ENCODE results near the gene NUP133. TPM values are rescaled to one million over a fixed set of nuclear protein-coding genes. Genes with fewer than 3 reads are reported as not detected.

Gene NUP133
- total and polyA plus RNA-seq, 2 experiments from 2014 or later, result 29.5 to 65.4 TPM

DNA sequence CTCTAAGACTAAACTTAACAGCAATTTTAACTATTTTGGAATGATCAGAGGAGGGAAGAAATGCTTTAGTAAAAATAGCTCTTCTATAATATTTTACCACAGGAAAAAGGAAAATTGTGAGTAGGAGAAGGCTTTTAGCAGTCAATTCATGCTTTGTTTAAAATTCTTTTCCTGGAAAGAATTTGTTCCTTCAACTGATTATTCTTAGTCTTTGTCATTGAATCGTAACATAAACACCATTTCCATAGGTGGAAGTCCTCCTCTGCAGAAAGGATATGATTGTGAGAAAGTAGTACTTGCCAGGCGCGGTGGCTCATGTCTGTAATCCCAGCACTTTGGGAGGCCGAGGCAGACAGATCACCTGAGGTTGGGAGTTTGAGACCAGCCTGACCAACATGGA is 62.3 kb downstream of the NUP133 start:
- no peak overlapping the region for H3K27ac Mint-ChIP-seq
- H4K20me1 ChIP-seq (replicated peaks; ENCODE audit: insufficient read depth), result no peaks in the 10 kb centered on the region
- no peaks in the 10 kb centered on the region; the same call in 2 of the 3 replicates for H3K9me3 Mint-ChIP-seq
- no peaks in the 10 kb centered on the region for H3F3A ChIP-seq (replicated peaks; ENCODE audit: low read depth)
- ATAC-seq (no peak), DNase-seq (ENCODE audit: low spot score) (no peak)
- no peak overlapping the region for H3K4me3 Mint-ChIP-seq
- H3K79me2 ChIP-seq (replicated peaks; ENCODE audit: insufficient read depth), result no peaks in the 10 kb centered on the region
- no peak overlapping the region for H3K4me2 ChIP-seq
- no peak overlapping the region for H3K27ac ChIP-seq (ENCODE audit: low read depth)
- no peaks in the 10 kb centered on the region for H3K9me2 ChIP-seq (ENCODE audit: insufficient read depth)
- no peak for TF ChIP-seq EZH2phosphoT487 (IDR thresholded peaks at IDR 0.05; ENCODE audit: unreplicated experiment)
- no peak for TF ChIP-seq JUNB (IDR thresholded peaks at IDR 0.05; ENCODE audit: unreplicated experiment)
- H3K27me3 Mint-ChIP-seq (ENCODE audit: insufficient read depth, low read depth, poor library complexity), result peaks cover 2% of the 10 kb centered on the region
- peaks cover 44% of the 10 kb centered on the region for H3K36me3 Mint-ChIP-seq (ENCODE audit: low read depth)
- no peaks in the 10 kb centered on the region for H3K4me1 ChIP-seq (ENCODE audit: insufficient read depth)
- no peak overlapping the region for H2AFZ ChIP-seq
- H3K27me3 ChIP-seq (ENCODE audit: insufficient read depth), result no peaks in the 10 kb centered on the region
- no peak overlapping the region for H3K4me3 ChIP-seq
- peaks cover 11% of the 10 kb centered on the region; the same call in 1 of the 2 replicates for H3K36me3 ChIP-seq (ENCODE audit: insufficient read depth)
- no peaks in the 10 kb centered on the region for H3K4me1 Mint-ChIP-seq

DNA sequence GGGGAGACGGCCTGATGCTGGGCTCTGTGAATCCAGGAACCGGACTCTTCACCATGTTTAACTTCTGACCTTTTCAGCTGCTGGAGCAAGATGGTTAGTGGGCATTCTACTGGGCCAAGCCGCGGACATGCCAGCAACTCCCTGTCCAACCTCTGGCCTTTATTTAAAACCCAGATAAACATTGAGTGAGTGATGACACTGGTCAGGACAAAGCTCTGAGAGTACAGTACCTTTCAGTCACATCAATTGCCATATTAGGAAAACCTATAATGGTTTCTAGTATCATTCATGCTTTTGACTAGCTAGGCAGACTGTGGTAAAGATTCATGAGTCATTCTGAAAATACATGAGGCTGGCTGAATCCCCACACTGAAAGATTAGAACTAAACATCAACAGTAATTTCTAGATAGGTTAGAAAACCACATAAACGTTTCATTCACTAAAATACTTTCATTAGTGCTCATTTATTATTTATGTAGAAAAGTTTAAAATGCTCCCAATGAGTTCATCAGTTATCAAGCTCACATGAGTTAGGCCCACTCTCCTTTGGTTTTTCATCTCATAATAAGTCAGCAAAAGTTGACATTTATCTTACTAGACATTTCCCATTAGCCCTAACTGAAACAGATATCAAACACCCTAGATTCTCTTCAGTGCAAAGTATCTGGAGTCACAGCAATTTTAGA is 67.1 kb downstream of the NUP133 start:
- Mint-ChIP-seq H3K27ac (no peak overlapping the region), H3K4me1 (no peaks in the 10 kb centered on the region; the same call in 2 of the 3 replicates), H3K27me3 (ENCODE audit: insufficient read depth, low read depth, poor library complexity) (peaks cover 8% of the 10 kb centered on the region), H3K9me3 (no peaks in the 10 kb centered on the region; the same call in 2 of the 3 replicates), H3K36me3 (ENCODE audit: low read depth) (peaks cover 30% of the 10 kb centered on the region; the same call in 2 of the 3 replicates), H3K4me3 (no peak overlapping the region)
- H3K4me1 ChIP-seq (ENCODE audit: insufficient read depth), result no peaks in the 10 kb centered on the region
- H3K9me2 ChIP-seq (ENCODE audit: insufficient read depth), result no peaks in the 10 kb centered on the region
- no peaks in the 10 kb centered on the region; the same call in 1 of the 2 replicates for H4K20me1 ChIP-seq (replicated peaks; ENCODE audit: insufficient read depth)
- DNase-seq (ENCODE audit: low spot score) (no peak), ATAC-seq (no peak)
- peaks cover 3% of the 10 kb centered on the region; the same call in 1 of the 2 replicates for H3F3A ChIP-seq (replicated peaks; ENCODE audit: low read depth)
- no peak for TF ChIP-seq NANOG (IDR thresholded peaks at IDR 0.05; ENCODE audit: borderline replicate concordance)
- no peak for TF ChIP-seq STAT1 (IDR thresholded peaks at IDR 0.05; ENCODE audit: unreplicated experiment)
- TF ChIP-seq, protein P1, sequence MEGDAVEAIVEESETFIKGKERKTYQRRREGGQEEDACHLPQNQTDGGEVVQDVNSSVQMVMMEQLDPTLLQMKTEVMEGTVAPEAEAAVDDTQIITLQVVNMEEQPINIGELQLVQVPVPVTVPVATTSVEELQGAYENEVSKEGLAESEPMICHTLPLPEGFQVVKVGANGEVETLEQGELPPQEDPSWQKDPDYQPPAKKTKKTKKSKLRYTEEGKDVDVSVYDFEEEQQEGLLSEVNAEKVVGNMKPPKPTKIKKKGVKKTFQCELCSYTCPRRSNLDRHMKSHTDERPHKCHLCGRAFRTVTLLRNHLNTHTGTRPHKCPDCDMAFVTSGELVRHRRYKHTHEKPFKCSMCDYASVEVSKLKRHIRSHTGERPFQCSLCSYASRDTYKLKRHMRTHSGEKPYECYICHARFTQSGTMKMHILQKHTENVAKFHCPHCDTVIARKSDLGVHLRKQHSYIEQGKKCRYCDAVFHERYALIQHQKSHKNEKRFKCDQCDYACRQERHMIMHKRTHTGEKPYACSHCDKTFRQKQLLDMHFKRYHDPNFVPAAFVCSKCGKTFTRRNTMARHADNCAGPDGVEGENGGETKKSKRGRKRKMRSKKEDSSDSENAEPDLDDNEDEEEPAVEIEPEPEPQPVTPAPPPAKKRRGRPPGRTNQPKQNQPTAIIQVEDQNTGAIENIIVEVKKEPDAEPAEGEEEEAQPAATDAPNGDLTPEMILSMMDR (conservative IDR thresholded peaks at IDR 0.05; ENCODE audit: low read depth in 2 of 2), result no peak
- no peak for TF ChIP-seq ZNF331 (CRISPR knock-in tag; IDR thresholded peaks at IDR 0.05; ENCODE audit: low read depth)
- TF ChIP-seq ZNF114 (CRISPR knock-in tag; IDR thresholded peaks at IDR 0.05), result no peak
- no peak for TF ChIP-seq CREB1 (CRISPR knock-in tag; IDR thresholded peaks at IDR 0.05; ENCODE audit: low read depth)
- no peak for TF ChIP-seq JUNB (IDR thresholded peaks at IDR 0.05; ENCODE audit: unreplicated experiment)
- H3K4me3 ChIP-seq, result no peak overlapping the region
- no peak overlapping the region for H3K4me2 ChIP-seq
- no peaks in the 10 kb centered on the region for H3K79me2 ChIP-seq (replicated peaks; ENCODE audit: insufficient read depth)
- peaks cover 11% of the 10 kb centered on the region for H3K27me3 ChIP-seq (ENCODE audit: insufficient read depth)
- H3K36me3 ChIP-seq (ENCODE audit: insufficient read depth), result 0 out of 2 replicates have a peak, but pooled peaks cover 5% of the 10 kb centered on the region
- no peak overlapping the region for H2AFZ ChIP-seq
- no peak overlapping the region for H3K27ac ChIP-seq (ENCODE audit: low read depth)
